Measurements from ENCODE around the gene CAPN11. TPM values are rescaled to one million over a fixed set of nuclear protein-coding genes. Genes with fewer than 3 reads are reported as not detected.

CAPN11 gene
- total and polyA plus RNA-seq, 4 donors = 0.08 to 0.19 (median 0.09) TPM; not detected in 1

DNA sequence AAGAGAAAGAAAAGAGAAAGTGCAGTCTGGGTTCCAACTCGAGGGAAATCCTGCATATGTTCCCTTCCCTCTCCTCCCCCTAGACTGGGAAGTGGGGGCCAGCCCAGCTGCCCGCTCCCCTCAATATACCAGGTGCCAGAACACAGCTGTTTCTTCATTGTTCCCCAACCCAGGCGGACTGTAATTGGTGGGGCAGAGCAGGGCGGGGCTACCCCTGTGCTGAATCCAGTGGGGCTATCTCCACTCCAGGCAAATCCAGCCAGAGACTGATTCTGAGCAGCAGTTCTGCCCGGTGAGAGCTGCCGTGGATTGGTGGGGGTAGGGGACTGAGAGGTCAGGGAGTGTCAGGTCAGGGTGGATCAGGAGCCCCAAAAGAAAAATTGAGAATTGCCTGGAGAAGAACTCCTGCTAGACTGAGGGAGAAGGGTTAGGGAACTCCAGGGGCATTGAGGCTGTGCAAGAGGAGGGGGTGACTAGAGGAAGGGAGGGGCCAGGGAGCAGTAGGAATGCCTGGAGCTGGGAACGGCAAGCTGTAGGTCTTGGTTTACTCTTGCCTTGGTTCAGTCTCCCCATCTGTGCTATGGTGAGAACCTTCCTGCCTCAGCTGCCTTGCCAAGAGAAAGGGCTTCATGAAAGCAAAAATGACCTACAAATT lies 58.2 kb downstream of the CAPN11 start, which contains the start of gene MYMX:
TSS of gene MYMX (plus strand) at position 250 of the 655 bp plus-strand sequence. CDS start 546 bp downstream, outside the sequence.
- Histone ChIP-seq H3K9me3 (ENCODE audit: control insufficient read depth in 4 of 4, low read length in 3 of 4) (no peaks in the 10 kb centered on the region), H3K36me3 (ENCODE audit: control insufficient read depth in 4 of 4, insufficient read depth in 3 of 4, low read depth in 1 of 4, low read length in 3 of 4) (no peaks in the 10 kb centered on the region), H3K4me3 (ENCODE audit: low read depth in 1 of 3, low read length in 3 of 3) (no peak within 1 kb of the TSS), H3K9ac (ENCODE audit: low read depth in 1 of 2, low read length in 2 of 2) (peak within 1 kb of the TSS in 1 of 2 donors; percentile 9), H3K4me1 (ENCODE audit: control insufficient read depth in 4 of 4, insufficient read depth in 4 of 4, low read length in 3 of 4) (peaks cover 30 to 53% (median 35%) of the 10 kb centered on the region in 4 donors), H3K27ac (ENCODE audit: low read depth in 1 of 2, low read length in 2 of 2) (peak within 1 kb of the TSS; percentile 82 to 92), H3K27me3 (ENCODE audit: control insufficient read depth in 4 of 4, insufficient read depth in 4 of 4, low read length in 3 of 4) (no peaks in the 10 kb centered on the region)
- 53% methylated on average over 7 of the region's 7 CpGs for WGBS
- no peak for DNase-seq (ENCODE audit: low spot score)
- TF ChIP-seq, protein P1, sequence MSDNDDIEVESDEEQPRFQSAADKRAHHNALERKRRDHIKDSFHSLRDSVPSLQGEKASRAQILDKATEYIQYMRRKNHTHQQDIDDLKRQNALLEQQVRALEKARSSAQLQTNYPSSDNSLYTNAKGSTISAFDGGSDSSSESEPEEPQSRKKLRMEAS (IDR thresholded peaks at IDR 0.05) = no peak
- TF ChIP-seq NR2F2 (IDR thresholded peaks at IDR 0.05) (no peak), HNF4A (conservative IDR thresholded peaks at IDR 0.05) (no peak), RXRA (IDR thresholded peaks at IDR 0.05) (no peak)
- TF ChIP-seq, protein P2, sequence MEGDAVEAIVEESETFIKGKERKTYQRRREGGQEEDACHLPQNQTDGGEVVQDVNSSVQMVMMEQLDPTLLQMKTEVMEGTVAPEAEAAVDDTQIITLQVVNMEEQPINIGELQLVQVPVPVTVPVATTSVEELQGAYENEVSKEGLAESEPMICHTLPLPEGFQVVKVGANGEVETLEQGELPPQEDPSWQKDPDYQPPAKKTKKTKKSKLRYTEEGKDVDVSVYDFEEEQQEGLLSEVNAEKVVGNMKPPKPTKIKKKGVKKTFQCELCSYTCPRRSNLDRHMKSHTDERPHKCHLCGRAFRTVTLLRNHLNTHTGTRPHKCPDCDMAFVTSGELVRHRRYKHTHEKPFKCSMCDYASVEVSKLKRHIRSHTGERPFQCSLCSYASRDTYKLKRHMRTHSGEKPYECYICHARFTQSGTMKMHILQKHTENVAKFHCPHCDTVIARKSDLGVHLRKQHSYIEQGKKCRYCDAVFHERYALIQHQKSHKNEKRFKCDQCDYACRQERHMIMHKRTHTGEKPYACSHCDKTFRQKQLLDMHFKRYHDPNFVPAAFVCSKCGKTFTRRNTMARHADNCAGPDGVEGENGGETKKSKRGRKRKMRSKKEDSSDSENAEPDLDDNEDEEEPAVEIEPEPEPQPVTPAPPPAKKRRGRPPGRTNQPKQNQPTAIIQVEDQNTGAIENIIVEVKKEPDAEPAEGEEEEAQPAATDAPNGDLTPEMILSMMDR (IDR thresholded peaks at IDR 0.05; ENCODE audit: low read depth, low read length, missing input control) = no peak

DNA sequence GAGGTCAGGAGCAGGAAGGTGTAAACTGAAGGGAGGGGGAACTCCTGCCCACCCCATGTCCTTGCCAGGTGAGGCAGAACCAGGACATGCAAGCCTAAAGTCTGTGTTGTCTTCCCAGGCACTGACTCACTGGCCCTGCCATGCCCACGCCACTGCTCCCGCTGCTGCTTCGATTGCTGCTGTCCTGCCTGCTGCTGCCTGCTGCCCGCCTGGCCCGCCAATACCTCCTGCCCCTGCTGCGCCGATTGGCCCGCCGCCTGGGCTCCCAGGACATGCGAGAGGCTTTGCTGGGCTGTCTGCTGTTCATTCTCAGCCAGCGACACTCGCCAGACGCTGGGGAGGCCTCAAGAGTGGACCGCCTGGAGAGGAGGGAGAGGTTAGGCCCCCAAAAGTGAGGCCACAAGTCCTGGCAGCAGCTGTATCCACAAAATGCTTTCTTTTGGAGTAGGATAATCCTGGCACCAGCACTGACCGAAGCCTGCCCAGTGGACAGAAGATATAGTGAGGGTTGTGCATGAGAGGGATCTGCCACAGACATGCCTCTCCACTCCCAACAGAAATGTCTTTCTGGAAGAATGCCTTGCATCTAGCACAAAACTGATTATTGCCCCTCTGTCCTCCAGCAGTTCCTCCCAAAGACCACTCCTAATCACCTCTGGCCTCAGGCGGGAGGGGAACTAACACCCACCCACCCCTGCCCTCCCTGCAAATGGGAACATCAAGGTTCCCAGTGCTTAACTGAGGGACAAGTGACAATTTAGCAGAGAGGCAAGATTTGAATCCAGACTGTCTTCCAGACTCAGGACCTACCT lies 58.9 kb downstream of the CAPN11 start:
- WGBS = 35% methylated on average over 16 of the region's 16 CpGs
- Histone ChIP-seq H3K4me1 (ENCODE audit: control insufficient read depth in 4 of 4, insufficient read depth in 4 of 4, low read length in 3 of 4) (peaks cover 32 to 59% (median 41%) of the 10 kb centered on the region in 4 donors), H3K4me3 (ENCODE audit: low read depth in 1 of 3, low read length in 3 of 3) (no peak overlapping the region)

More for the DNA sequence above, 58.9 kb downstream of the CAPN11 start:
- H3K27ac ChIP-seq (ENCODE audit: low read depth in 1 of 2, low read length in 2 of 2) = peak overlapping the region; percentile 82 to 92
- H3K9ac ChIP-seq (ENCODE audit: low read depth in 1 of 2, low read length in 2 of 2) = peak overlapping the region in 1 of 2 donors; percentile 9
- H3K27me3 ChIP-seq (ENCODE audit: control insufficient read depth in 4 of 4, insufficient read depth in 4 of 4, low read length in 3 of 4) = no peaks in the 10 kb centered on the region
- no peaks in the 10 kb centered on the region for H3K9me3 ChIP-seq (ENCODE audit: control insufficient read depth in 4 of 4, low read length in 3 of 4)
- H3K36me3 ChIP-seq (ENCODE audit: control insufficient read depth in 4 of 4, insufficient read depth in 3 of 4, low read depth in 1 of 4, low read length in 3 of 4) = no peaks in the 10 kb centered on the region
- TF ChIP-seq, protein P3, sequence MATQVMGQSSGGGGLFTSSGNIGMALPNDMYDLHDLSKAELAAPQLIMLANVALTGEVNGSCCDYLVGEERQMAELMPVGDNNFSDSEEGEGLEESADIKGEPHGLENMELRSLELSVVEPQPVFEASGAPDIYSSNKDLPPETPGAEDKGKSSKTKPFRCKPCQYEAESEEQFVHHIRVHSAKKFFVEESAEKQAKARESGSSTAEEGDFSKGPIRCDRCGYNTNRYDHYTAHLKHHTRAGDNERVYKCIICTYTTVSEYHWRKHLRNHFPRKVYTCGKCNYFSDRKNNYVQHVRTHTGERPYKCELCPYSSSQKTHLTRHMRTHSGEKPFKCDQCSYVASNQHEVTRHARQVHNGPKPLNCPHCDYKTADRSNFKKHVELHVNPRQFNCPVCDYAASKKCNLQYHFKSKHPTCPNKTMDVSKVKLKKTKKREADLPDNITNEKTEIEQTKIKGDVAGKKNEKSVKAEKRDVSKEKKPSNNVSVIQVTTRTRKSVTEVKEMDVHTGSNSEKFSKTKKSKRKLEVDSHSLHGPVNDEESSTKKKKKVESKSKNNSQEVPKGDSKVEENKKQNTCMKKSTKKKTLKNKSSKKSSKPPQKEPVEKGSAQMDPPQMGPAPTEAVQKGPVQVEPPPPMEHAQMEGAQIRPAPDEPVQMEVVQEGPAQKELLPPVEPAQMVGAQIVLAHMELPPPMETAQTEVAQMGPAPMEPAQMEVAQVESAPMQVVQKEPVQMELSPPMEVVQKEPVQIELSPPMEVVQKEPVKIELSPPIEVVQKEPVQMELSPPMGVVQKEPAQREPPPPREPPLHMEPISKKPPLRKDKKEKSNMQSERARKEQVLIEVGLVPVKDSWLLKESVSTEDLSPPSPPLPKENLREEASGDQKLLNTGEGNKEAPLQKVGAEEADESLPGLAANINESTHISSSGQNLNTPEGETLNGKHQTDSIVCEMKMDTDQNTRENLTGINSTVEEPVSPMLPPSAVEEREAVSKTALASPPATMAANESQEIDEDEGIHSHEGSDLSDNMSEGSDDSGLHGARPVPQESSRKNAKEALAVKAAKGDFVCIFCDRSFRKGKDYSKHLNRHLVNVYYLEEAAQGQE (IDR thresholded peaks at IDR 0.05) = no peak
- TF ChIP-seq SP1 (IDR thresholded peaks at IDR 0.05) = no peak
- TF ChIP-seq, protein P4, sequence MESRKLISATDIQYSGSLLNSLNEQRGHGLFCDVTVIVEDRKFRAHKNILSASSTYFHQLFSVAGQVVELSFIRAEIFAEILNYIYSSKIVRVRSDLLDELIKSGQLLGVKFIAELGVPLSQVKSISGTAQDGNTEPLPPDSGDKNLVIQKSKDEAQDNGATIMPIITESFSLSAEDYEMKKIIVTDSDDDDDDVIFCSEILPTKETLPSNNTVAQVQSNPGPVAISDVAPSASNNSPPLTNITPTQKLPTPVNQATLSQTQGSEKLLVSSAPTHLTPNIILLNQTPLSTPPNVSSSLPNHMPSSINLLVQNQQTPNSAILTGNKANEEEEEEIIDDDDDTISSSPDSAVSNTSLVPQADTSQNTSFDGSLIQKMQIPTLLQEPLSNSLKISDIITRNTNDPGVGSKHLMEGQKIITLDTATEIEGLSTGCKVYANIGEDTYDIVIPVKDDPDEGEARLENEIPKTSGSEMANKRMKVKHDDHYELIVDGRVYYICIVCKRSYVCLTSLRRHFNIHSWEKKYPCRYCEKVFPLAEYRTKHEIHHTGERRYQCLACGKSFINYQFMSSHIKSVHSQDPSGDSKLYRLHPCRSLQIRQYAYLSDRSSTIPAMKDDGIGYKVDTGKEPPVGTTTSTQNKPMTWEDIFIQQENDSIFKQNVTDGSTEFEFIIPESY (IDR thresholded peaks at IDR 0.05) = no peak
- no peak for TF ChIP-seq TAF1 (conservative IDR thresholded peaks at IDR 0.05)
- TF ChIP-seq RAD21 (IDR thresholded peaks at IDR 0.05) = peak in 1 of 2 donors; percentile 17
- no peak for TF ChIP-seq GABPA (IDR thresholded peaks at IDR 0.05 in 1 of 2, conservative IDR thresholded peaks at IDR 0.05 in 1 of 2)
- no peak for TF ChIP-seq FOXA1 (IDR thresholded peaks at IDR 0.05)
- TF ChIP-seq HNF4G (IDR thresholded peaks at IDR 0.05) = no peak
- TF ChIP-seq NR2F2 (IDR thresholded peaks at IDR 0.05) = no peak
- TF ChIP-seq, protein P2 (IDR thresholded peaks at IDR 0.05; ENCODE audit: low read depth, low read length, missing input control) = no peak
- peak; percentile 21 for TF ChIP-seq YY1 (IDR thresholded peaks at IDR 0.05)
- peak in 1 of 2 donors; percentile 36 for TF ChIP-seq RXRA (IDR thresholded peaks at IDR 0.05)
- no peak for TF ChIP-seq EGR1 (IDR thresholded peaks at IDR 0.05; ENCODE audit: low read depth in 2 of 2)
- TF ChIP-seq FOXA2 (IDR thresholded peaks at IDR 0.05) = no peak
- TF ChIP-seq, protein P1 (IDR thresholded peaks at IDR 0.05) = no peak
- TF ChIP-seq, protein P5, sequence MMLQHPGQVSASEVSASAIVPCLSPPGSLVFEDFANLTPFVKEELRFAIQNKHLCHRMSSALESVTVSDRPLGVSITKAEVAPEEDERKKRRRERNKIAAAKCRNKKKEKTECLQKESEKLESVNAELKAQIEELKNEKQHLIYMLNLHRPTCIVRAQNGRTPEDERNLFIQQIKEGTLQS (IDR thresholded peaks at IDR 0.05) = no peak
- peak in 1 of 2 donors; percentile 32 for TF ChIP-seq HNF4A (conservative IDR thresholded peaks at IDR 0.05)
- no peak for TF ChIP-seq JUND (IDR thresholded peaks at IDR 0.05)
- DNase-seq (ENCODE audit: low spot score) = no peak

Measured in liver (tissue), 9 donors.